GM12878 (cell line): ENCODE data around the gene KLHL26. TPM values are rescaled to one million over a fixed set of nuclear protein-coding genes. Genes with fewer than 3 reads are reported as not detected.
A peak's percentile ranks its signal among the peaks of the same experiment; 100 is the strongest.

Experiments used
- ATAC-seq: fragments of 200-7000 bp; cut with Tn5 transposase; 3 replicates; pipeline ENCODE4 v1.9.1; 2020; ENCODE audit warnings: mild to moderate bottlenecking, moderate library complexity
- BruUV-seq: library from RNA; stranded (reverse); fragments of 400-500 nt; replicated peaks from 2 replicates; lab custom pipeline; 2021; lab: Mats Ljungman, UMichigan
- CTCF ChIA-PET: fragments of 300-600 bp; sonication (Branson Sonifier 250); formaldehyde crosslinking; extraction: SDS; loops from one replicate; lab custom pipeline; 2021; ENCODE audit warnings: inconsistent platforms; lab: Yijun Ruan, JAX
- POLR2A ChIA-PET: fragments of 350-600 bp; formaldehyde crosslinking; extraction: SDS; loops from one replicate; lab custom pipeline; 2021; ENCODE audit warnings: inconsistent platforms; lab: Charles Lee
- RAD21 ChIA-PET: fragments of 300-600 bp; sonication (Branson Sonifier 250); formaldehyde crosslinking; loops from one replicate; lab custom pipeline; 2023; ENCODE audit warnings: antibody characterized with exemption; ENCODE audit not compliant: unreplicated experiment; lab: Charles Lee
- SMC1A ChIA-PET: fragments of 300-600 bp; sonication (Branson Sonifier 250); formaldehyde crosslinking; loops from one replicate; lab custom pipeline; 2023; ENCODE audit not compliant: unreplicated experiment, uncharacterized antibody; lab: Charles Lee
- DNase-seq: peaks from one replicate; pipeline ENCODE4 v3.0.0-alpha.2; 2011; ENCODE audit warnings: low read depth, low spot score
- FAIRE-seq: peaks from 3 replicates; lab custom pipeline; 2011; peaks lifted over from hg19 to GRCh38; lab: Jason Lieb, UNC
- H2AFZ ChIP-seq: 2 replicates; pipeline ENCODE4 v1.6.0; 2011; ENCODE audit warnings: low read depth, low read length, control low read depth; ENCODE audit not compliant: control insufficient read depth
- H3K27ac ChIP-seq: 2 replicates; pipeline ENCODE4 v1.5.1; 2011; ENCODE audit warnings: control low read depth; ENCODE audit not compliant: control insufficient read depth, insufficient read depth
- H3K27me3 ChIP-seq, 2 experiments: replicated peaks in 1 of 2; 2 replicates each; pipeline versions ENCODE4 v1.6.0 to v1.6.1; 2011; ENCODE audit warnings: low read length in 1 of 2; ENCODE audit not compliant: control insufficient read depth in 2 of 2, insufficient read depth in 2 of 2
- H3K36me3 ChIP-seq, 2 experiments: 2 replicates each; pipeline ENCODE4 v1.5.1; 2011; ENCODE audit warnings: low read length in 1 of 2; ENCODE audit not compliant: control insufficient read depth in 2 of 2, insufficient read depth in 2 of 2
- H3K4me1 ChIP-seq: 2 replicates; pipeline ENCODE4 v1.6.1; 2011; ENCODE audit warnings: mild to moderate bottlenecking, low read length, moderate library complexity, mixed read lengths; ENCODE audit not compliant: control insufficient read depth, insufficient read depth
- H3K4me2 ChIP-seq: 2 replicates; pipeline ENCODE4 v1.6.0; 2011; ENCODE audit warnings: control low read depth; ENCODE audit not compliant: control insufficient read depth, insufficient read depth
- H3K4me3 ChIP-seq: fragments of 200-600 bp; sonication (generic); 2 replicates; pipeline ENCODE4 v1.5.1; 2016
- H3K79me2 ChIP-seq: 2 replicates; pipeline ENCODE4 v1.6.0; 2011; ENCODE audit warnings: low read length; ENCODE audit not compliant: control insufficient read depth, insufficient read depth
- H3K9ac ChIP-seq: 2 replicates; pipeline ENCODE4 v1.8.0; 2011; ENCODE audit warnings: low read length, control low read depth, mixed read lengths; ENCODE audit not compliant: control insufficient read depth, insufficient read depth
- H3K9me3 ChIP-seq: replicated peaks from 3 replicates; pipeline ENCODE4 v1.5.1; 2011; ENCODE audit warnings: mild to moderate bottlenecking, low read length; ENCODE audit not compliant: control insufficient read depth, insufficient read depth
- H4K20me1 ChIP-seq: 2 replicates; pipeline ENCODE4 v1.6.0; 2011; ENCODE audit not compliant: control insufficient read depth, insufficient read depth
- BHLHE40 ChIP-seq, 2 experiments: fragments of 450-650 bp in 1 of 2; IDR thresholded peaks; 2 replicates each; pipeline ENCODE4 v1.6.1; 2011 to 2017; ENCODE audit warnings: low read depth in 2 of 2, borderline replicate concordance in 1 of 2, improper control_type of control experiment in 1 of 2, low read length in 1 of 2, mild to moderate bottlenecking in 1 of 2
- MAX ChIP-seq: IDR thresholded peaks from 2 replicates; pipeline ENCODE4 v1.6.1; 2012; ENCODE audit warnings: low read depth, low read length, improper control_type of control experiment
- RAD21 ChIP-seq: IDR thresholded peaks from 2 replicates; pipeline ENCODE4 v1.6.1; 2011; ENCODE audit warnings: mild to moderate bottlenecking, low read depth, low read length, moderate library complexity; ENCODE audit not compliant: insufficient read depth
- ZBTB40 ChIP-seq: fragments of 450-650 bp; IDR thresholded peaks from 2 replicates; pipeline ENCODE4 v1.6.1; 2016; ENCODE audit warnings: mild to moderate bottlenecking, moderate library complexity, borderline replicate concordance
- WGBS: methylation state at CpG from one replicate; pipeline ENCODE4 v1.1.6; 2016; ENCODE audit warnings: low lambda C conversion rate; ENCODE audit not compliant: insufficient replicate concordance, insufficient coverage; ENCODE audit errors: missing lambda C conversion rate; 5-methylcytosine and 5-hydroxymethylcytosine counted together
- in situ Hi-C: fragments of 300-500 bp; cut with MboI; formaldehyde crosslinking; loops from 9 replicates; pipeline ENCODE4 v1.14.3; 2018; ENCODE audit warnings: mixed read lengths
- intact Hi-C: fragments of 100-400 bp; cut with micrococcal nuclease; formaldehyde crosslinking; loops from one replicate; pipeline ENCODE4 v1.14.2; 2022; ENCODE audit not compliant: unreplicated experiment
- polyA plus RNA-seq, 11 experiments: library from polyadenylated mRNA; depleted of rRNA in 4 of 11; unstranded in 6 of 11; stranded (reverse) in 5 of 11; fragments of >200 nt; fragmentation: Nextera tagmentation in 4 of 11; fragmentation: Illumina TruSeq in 1 of 11; extraction: Ambion mirVana in 4 of 11; extraction: Trizol in 1 of 11; gene quantifications; 1 replicate in 1 of 11; 2 replicates in 10 of 11; pipeline versions ENCODE4 v1.2.1 to v1.2.3, GENCODE V29; 2011 to 2016; ENCODE audit warnings: inconsistent platforms in 2 of 11, missing spikeins in 2 of 11, low read depth in 1 of 11
- total RNA-seq, 4 experiments: library from RNA; depleted of rRNA in 3 of 4; stranded (reverse); fragments of >200 nt in 3 of 4; fragmentation: Illumina TruSeq in 1 of 4; extraction: Trizol in 1 of 4; gene quantifications; 2 replicates each; pipeline versions ENCODE4 v1.2.1 to v1.2.3, GENCODE V29; 2013 to 2021

KLHL26 gene
- total and polyA plus RNA-seq, 10 of the 15 experiments (the other 5 are each of a cell fraction or from before 2014, with no cell fraction given) = 0.18 to 14.6 (median 2.9) TPM

GRCh38 chr19:18595475-18595874, 41.4 kb upstream of the KLHL26 start (continued):
- TF ChIP-seq ZBTB40 = no peak
- TF ChIP-seq MAX = no peak

GRCh38 chr19:18596752-18597157, 40.1 kb upstream of the KLHL26 start:
- WGBS = 38% methylated on average over 20 of the region's 21 CpGs
- no peak overlapping the region for H2AFZ ChIP-seq
- H3K9me3 ChIP-seq = no peaks in the 10 kb centered on the region
- ChIA-PET CTCF (no interaction called here), RAD21 (no interaction called here), POLR2A (no interaction called here), SMC1A (no interaction called here)
- ATAC-seq (0 out of 3 replicates have a peak, but pooled peaks have one; percentile 29), FAIRE-seq (no peak), DNase-seq (no peak)
- no peak overlapping the region for H3K4me2 ChIP-seq
- no peak overlapping the region for H3K27ac ChIP-seq
- no TSS peak for BruUV-seq
- in situ Hi-C loops = no loop called here
- intact Hi-C loops = no loop called here
- H3K9ac ChIP-seq = no peak overlapping the region
- H3K4me1 ChIP-seq = peaks cover 9% of the 10 kb centered on the region
- H3K36me3 ChIP-seq = no peaks in the 10 kb centered on the region
- H4K20me1 ChIP-seq = no peaks in the 10 kb centered on the region; the same call in 1 of the 2 replicates
- TF ChIP-seq BHLHE40 (IDR thresholded peaks at IDR 0.05; ENCODE audit: borderline replicate concordance in 1 of 2, low read depth in 2 of 2, low read length in 1 of 2) (peak in 1 of 2 experiments; percentile 44; a peak in 2 of 4 replicates), RAD21 (no peak)
- no peak overlapping the region for H3K4me3 ChIP-seq
- no peaks in the 10 kb centered on the region for H3K79me2 ChIP-seq
- peaks cover 2% of the 10 kb centered on the region in 2 experiments; a peak in 1 of 4 replicates for H3K27me3 ChIP-seq
